A673 (cell line): ENCODE measurements around the gene INTS15. TPM values are rescaled to one million over a fixed set of nuclear protein-coding genes. Genes with fewer than 3 reads are reported as not detected.

Experiments used
- BruUV-seq: library from RNA; stranded (reverse); fragments of 400-500 nt; replicated peaks from 2 replicates; lab custom pipeline; 2021; lab: Mats Ljungman, UMichigan
- CTCF ChIA-PET: fragments of 300-600 bp; sonication (Branson Sonifier 250); formaldehyde crosslinking; loops from one replicate; lab custom pipeline; 2022; ENCODE audit warnings: antibody characterized with exemption; lab: Charles Lee
- POLR2A ChIA-PET: fragments of 300-600 bp; sonication (Branson Sonifier 250); formaldehyde crosslinking; loops from one replicate; lab custom pipeline; 2022; ENCODE audit warnings: antibody characterized with exemption; ENCODE audit not compliant: low non-redundant PET; lab: Charles Lee
- DNase-seq: peaks from one replicate; pipeline ENCODE4 v3.0.0-alpha.2; 2015; ENCODE audit warnings: low spot score
- H3K27ac ChIP-seq: fragments of 200-600 bp; sonication (generic); 2 replicates; pipeline ENCODE4 v1.5.1; 2016; ENCODE audit warnings: mixed run types, low read depth, mild to moderate bottlenecking, mixed read lengths, antibody characterized with exemption, low read length; ENCODE audit not compliant: poor library complexity, severe bottlenecking
- H3K27me3 ChIP-seq: fragments of 200-600 bp; sonication (generic); replicated peaks from 2 replicates; pipeline ENCODE4 v1.6.1; 2017; ENCODE audit warnings: mixed run types, low read depth, mild to moderate bottlenecking, mixed read lengths, antibody characterized with exemption, low read length; ENCODE audit not compliant: insufficient read depth, poor library complexity
- H3K36me3 ChIP-seq: fragments of 200-600 bp; sonication (generic); 2 replicates; pipeline ENCODE4 v1.6.1; 2016; ENCODE audit warnings: mixed run types, mild to moderate bottlenecking, mixed read lengths, antibody characterized with exemption, low read length; ENCODE audit not compliant: insufficient read depth, poor library complexity, severe bottlenecking
- H3K4me1 ChIP-seq: fragments of 200-600 bp; sonication (generic); 2 replicates; pipeline ENCODE4 v1.6.1; 2017; ENCODE audit warnings: mixed run types, mild to moderate bottlenecking, mixed read lengths, antibody characterized with exemption, low read length; ENCODE audit not compliant: insufficient read depth, poor library complexity, severe bottlenecking
- H3K4me3 ChIP-seq: fragments of 200-600 bp; sonication (generic); 2 replicates; pipeline ENCODE4 v1.5.1; 2016; ENCODE audit warnings: low read depth, mixed run types, mild to moderate bottlenecking, mixed read lengths, low read length; ENCODE audit not compliant: poor library complexity, severe bottlenecking
- H3K9me3 ChIP-seq: fragments of 200-600 bp; sonication (generic); 2 replicates; pipeline ENCODE4 v1.6.1; 2016; ENCODE audit warnings: mixed run types, low read depth, mild to moderate bottlenecking, mixed read lengths, antibody characterized with exemption, low read length; ENCODE audit not compliant: poor library complexity, severe bottlenecking
- EZH2 ChIP-seq: fragments of 200-600 bp; sonication (generic); IDR thresholded peaks from 2 replicates; pipeline ENCODE4 v1.6.1; 2017; ENCODE audit warnings: borderline replicate concordance, low read depth, mild to moderate bottlenecking, mixed read lengths, antibody characterized with exemption, low read length; ENCODE audit not compliant: poor library complexity, severe bottlenecking
- intact Hi-C: fragments of 100-400 bp; cut with micrococcal nuclease; formaldehyde crosslinking; loops from one replicate; pipeline ENCODE4 v1.10.0; 2022; ENCODE audit not compliant: unreplicated experiment
- total RNA-seq: library from RNA; stranded (reverse); gene quantifications from 2 replicates; pipeline ENCODE4 v1.2.3, GENCODE V29; 2021
- TF ChIP-seq, protein P1 (sequence below): fragments of 300-800, 200-600 bp; sonication (generic); conservative IDR thresholded peaks from 2 replicates; pipeline ENCODE4 v1.5.1; 2017; ENCODE audit warnings: low read depth, mild to moderate bottlenecking, antibody characterized with exemption, low read length, moderate library complexity, mixed read lengths

INTS15 gene
- total RNA-seq, 1 experiment from 2014 or later = 39.7 TPM

DNA sequence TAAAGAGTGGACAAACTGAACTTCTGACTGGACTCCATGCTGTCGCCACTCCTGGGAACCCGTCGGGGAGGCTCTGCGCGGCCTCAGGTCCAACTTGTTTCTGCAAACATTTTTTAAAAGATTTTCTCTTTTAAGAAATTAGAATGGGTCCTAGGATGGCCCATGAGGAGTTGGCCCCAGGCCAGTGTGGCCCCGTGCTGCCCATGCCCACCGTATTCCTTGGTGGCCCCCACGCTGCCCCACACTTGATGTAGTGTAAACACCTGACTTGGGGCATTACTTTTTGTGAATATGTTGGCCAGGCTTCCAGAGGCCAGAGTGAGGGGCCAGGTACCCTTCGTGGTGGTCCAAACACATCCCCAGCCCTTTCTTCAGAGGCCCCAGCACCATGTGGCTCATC lies 66.6 kb downstream of the INTS15 start:
- no peaks in the 10 kb centered on the region for H3K27me3 ChIP-seq
- CTCF ChIA-PET = no interaction called here

More for the DNA sequence above, 66.6 kb downstream of the INTS15 start:
- intact Hi-C loops = no loop called here
- no TSS peak for BruUV-seq
- Histone ChIP-seq H3K4me1 (peaks cover 7% of the 10 kb centered on the region), H3K36me3 (peaks cover 18% of the 10 kb centered on the region), H3K9me3 (no peaks in the 10 kb centered on the region), H3K4me3 (no peak overlapping the region), H3K27ac (no peak overlapping the region)
- POLR2A ChIA-PET = no interaction called here
- TF ChIP-seq, protein P1, sequence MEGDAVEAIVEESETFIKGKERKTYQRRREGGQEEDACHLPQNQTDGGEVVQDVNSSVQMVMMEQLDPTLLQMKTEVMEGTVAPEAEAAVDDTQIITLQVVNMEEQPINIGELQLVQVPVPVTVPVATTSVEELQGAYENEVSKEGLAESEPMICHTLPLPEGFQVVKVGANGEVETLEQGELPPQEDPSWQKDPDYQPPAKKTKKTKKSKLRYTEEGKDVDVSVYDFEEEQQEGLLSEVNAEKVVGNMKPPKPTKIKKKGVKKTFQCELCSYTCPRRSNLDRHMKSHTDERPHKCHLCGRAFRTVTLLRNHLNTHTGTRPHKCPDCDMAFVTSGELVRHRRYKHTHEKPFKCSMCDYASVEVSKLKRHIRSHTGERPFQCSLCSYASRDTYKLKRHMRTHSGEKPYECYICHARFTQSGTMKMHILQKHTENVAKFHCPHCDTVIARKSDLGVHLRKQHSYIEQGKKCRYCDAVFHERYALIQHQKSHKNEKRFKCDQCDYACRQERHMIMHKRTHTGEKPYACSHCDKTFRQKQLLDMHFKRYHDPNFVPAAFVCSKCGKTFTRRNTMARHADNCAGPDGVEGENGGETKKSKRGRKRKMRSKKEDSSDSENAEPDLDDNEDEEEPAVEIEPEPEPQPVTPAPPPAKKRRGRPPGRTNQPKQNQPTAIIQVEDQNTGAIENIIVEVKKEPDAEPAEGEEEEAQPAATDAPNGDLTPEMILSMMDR = no peak
- no peak for TF ChIP-seq EZH2
- DNase-seq = no peak

Other genes with a start within 250 kb of the INTS15 start
- gene FAM220A, start 241.1 kb upstream of the INTS15 start, total RNA-seq = 18.5 and 23.4 TPM in 2 replicates
- gene RAC1, start 215.5 kb upstream of the INTS15 start, total RNA-seq = 295 and 296 TPM in 2 replicates
- 24.1 and 27.6 TPM in 2 replicates for gene DAGLB, start 142.1 kb upstream of the INTS15 start, total RNA-seq
- 179 and 189 TPM in 2 replicates for gene KDELR2, start 105.9 kb upstream of the INTS15 start, total RNA-seq
- gene GRID2IP, start 38.6 kb upstream of the INTS15 start, total RNA-seq = 0.13 TPM in 1 of 2 replicates, not detected in the other
- 72.4 and 79.2 TPM in 2 replicates for gene ZDHHC4, start 12.6 kb upstream of the INTS15 start, total RNA-seq
- gene ZNF853, start 25.6 kb downstream of the INTS15 start, total RNA-seq = 3.4 and 6.4 TPM in 2 replicates
- 29.1 and 32.1 TPM in 2 replicates for gene ZNF316, start 47.3 kb downstream of the INTS15 start, total RNA-seq
- 18.1 and 18.8 TPM in 2 replicates for gene ZNF12, start 116.9 kb downstream of the INTS15 start, total RNA-seq
- gene RSPH10B2, start 164.1 kb downstream of the INTS15 start, total RNA-seq = 0.34 and 0.44 TPM in 2 replicates
- gene CCZ1B, start 236.3 kb downstream of the INTS15 start, total RNA-seq = 68.6 and 72.0 TPM in 2 replicates